Stimulated activated CD8-positive, alpha-beta memory T cell treated with anti-CD3 and anti-CD28 coated beads, Interleukin-12 subunit alpha, Interleukin-12 subunit beta, amount 100 ng/mL, for 24 hours (primary cell): ENCODE measurements around the gene UTS2R.

ENCODE experiments used
- DNase-seq: peaks from one replicate; pipeline ENCODE4 v3.0.0-alpha.2; 2020; ENCODE audit errors: extremely low read depth

UTS2R gene

DNA sequence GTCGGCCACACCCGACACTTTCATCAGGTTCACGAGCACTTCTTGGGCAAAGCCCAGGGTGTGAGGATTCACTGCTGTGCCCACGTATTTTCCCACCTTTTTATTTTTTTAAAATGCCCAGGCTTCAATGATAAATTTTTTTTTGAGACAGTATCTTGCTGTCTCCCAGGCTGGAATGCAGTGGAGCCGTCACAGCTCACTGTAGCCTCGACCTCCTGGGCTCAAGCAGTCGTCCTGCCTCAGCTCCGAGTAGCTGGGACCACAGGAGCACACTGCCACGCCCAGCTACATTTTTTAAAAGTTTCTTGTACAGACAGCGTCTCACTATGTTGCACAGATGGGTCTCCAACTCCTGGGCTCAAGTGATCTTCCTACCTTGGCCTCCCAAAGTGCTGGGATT is 17.8 kb downstream of the UTS2R start:
- DNase-seq: no peak

DNA sequence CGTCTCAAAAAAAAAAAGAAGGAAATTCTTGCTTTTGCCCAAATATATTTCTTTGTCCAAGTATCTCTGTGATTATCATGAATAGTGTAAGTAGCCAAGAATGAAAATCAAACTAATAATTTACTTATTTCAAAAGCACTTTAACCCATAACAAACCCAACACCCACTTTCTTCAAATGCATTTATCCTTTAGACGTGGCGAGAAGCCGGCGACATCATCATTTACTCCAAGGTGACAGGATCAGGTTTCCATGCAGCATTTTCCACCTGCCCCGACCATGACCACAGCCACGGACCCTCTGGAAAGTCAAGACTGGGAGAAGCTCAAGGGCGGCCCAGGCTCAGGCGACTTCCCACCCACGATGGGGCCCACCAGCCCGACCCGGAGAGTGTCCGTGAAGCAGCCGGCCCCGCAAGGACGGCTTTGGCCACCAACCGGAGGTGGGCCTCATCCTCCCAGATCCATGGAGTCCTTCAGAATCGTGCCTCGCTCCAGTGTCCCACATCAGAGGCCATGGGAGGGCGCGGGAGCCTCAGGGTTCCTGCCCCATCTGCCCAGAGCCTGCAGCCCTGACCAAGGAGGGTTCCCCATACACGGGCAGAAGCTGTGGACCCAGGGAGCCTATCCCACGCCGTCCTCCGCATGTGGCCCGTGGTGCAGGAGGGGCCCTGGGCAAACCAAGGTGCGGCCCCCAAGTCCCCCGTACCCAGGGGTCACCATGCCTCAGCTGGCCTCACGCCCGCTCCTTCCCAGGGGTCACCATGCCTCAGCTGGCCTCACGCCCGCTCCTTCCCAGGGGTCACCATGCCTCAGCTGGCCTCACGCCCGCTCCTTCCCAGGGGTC is 18.7 kb downstream of the UTS2R start:
- no peak for DNase-seq

DNA sequence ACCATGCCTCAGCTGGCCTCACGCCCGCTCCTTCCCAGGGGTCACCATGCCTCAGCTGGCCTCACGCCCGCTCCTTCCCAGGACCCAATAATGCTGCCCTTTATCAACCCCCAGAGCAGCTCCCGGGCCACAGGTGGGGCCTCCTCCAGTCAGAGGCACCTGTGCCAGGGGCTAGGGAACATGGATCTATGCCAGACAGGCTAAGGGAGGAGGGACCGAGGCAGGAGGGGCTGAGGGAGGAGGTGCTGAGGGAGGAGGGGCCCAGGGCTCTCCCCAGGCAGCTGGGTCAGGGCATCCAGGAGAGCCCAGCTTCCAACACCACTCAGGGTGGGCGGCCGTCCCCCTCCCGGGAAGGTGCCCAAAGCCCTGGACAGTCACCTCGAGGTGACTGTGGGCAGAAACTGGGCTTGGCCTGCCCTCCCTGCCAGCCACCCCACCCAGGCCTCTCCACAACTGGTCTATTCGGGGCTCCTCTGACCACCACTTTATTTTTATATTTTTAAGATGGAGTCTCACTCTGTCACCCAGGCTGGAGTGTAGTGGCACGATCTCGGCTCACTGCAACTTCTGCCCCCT is 19.4 kb downstream of the UTS2R start:
- no peak for DNase-seq

DNA sequence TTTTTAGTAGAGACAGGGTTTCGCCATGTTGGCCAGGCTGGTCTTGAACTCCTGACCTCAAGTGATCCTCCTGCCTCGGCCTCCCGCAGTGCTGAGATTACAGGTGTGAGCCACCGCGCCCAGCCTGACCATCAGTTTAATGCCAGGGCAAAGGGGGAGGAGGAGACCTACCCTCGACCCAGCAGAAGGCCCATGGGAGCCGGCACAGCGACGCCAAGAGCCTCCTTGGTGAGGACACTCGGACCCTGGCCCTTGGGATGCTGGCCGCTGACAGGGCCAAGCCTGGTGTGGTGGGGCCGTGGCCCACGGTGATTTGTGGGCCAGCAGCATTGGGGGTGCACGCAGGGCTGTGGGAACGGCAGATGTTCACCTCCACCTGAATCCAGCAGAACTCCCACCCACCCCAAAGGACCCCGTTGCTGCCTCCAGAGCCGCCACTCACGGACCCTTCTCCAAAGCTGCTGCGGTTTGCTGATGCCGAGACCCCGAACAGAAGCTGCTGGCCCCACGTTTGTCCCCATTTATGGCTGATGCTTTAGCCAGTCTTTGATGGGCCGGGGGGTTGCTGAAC is 20.0 kb downstream of the UTS2R start:
- DNase-seq: no peak

DNA sequence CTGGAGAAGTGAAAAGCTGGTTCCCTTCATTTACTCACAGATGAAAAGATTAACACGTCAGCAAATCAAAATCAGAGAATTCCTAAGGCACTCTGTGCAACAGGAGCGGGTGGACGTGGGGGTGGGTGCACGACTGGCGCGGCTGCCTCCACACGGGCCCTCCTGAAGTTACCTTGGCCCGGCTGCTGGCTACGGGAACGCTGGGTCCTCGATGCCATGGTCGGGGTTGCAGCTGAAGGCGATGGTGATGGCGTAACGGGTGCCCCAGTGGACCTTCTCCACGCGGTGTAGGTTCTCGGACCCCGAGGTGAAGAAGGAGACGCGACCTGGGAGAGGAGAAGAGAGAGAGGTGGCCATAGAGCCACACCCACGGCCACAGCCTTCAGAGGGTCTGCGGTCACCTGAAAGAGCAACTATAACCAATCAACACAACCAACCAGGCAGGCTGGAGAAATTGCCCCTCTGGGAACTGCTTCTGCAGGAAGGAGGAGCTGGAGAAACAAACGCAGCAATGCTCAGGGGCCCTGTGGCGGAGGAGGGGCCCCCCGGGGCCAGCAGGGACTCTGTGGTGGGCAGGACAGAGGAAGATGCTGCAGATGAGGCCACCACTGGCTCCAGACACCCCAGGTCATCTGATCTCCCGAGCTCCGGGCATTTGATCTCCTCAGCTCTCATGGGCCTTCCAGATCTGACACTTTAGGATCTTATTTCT is 20.8 kb downstream of the UTS2R start:
- DNase-seq: no peak

DNA sequence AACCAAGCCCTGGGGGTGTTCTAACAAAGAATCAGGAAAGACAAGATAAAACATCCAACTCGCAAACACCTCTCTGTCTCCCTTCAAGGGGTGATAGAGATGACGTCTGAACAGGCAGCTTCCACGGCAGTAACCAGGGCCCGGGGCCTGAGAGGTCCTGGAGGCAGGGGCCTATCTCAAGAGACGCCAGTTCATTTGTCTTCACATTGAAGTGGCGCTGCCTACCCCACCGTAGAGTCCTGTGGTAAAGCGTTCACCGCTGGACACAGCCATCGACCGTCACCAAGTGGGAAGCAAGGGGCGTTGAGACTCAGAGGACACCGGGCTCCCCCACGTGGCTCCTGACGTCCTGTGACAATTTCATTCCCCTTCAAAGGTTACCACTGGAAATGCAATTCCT is 21.4 kb downstream of the UTS2R start:
- no peak for DNase-seq

DNA sequence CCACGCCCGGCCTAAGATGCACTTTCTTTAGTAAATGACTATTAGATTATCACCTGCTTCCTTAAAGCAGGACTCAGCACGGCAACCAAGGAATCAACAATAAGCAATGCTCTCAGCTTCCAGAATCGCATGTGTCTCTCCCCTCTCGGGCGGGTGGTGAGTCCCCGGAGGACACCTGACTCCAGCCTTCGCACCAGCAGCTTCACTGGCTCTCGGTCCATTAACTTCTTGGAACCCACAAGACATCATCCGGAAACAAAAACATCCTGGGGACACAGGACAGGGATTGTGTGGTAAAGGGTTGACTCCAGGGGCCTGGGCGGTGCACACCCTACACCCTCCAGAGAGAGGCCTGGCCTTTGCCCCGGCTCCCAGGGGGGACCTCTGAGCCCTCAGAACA is 22.7 kb downstream of the UTS2R start:
- no peak for DNase-seq

DNA sequence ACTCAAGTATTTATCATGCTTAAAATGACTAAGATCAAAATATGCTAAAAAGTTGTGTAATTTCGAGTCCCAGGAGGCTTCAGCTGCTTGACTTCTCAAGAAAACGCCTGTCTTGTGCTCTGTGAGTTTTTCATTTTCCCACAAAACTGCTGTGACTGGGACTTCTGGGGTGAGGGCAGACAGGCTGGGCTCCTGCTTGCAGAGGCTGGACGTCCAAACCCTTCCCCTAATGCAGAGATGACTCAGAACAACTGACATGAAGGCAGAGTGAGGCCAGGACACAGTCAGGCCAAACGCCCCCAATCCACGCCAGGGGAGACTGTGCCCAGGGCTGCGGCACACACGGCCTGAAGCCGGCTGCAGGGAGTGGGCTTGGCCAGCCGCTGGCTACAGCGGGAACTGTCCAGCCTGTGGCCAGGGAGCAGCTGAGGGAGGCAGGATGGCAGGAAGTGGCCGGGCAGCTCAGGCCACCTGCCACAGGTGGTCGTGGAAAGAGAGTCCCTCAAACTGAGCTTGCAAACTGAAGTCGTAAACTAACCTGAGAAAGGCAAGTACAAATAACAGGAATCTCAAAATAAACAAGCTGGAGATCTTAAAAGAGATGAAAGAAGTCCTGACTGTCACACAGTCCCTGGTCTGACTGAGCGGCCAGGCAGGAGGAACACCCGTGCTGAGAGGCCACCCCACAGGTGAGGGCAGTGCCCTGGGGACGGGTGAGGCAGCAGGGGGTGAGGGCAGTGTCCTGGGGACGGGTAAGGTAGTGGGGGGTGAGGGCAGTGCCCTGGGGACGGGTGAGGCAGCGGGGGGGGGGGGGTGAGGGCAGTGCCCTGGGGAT is 25.3 kb downstream of the UTS2R start:
- no peak for DNase-seq

DNA sequence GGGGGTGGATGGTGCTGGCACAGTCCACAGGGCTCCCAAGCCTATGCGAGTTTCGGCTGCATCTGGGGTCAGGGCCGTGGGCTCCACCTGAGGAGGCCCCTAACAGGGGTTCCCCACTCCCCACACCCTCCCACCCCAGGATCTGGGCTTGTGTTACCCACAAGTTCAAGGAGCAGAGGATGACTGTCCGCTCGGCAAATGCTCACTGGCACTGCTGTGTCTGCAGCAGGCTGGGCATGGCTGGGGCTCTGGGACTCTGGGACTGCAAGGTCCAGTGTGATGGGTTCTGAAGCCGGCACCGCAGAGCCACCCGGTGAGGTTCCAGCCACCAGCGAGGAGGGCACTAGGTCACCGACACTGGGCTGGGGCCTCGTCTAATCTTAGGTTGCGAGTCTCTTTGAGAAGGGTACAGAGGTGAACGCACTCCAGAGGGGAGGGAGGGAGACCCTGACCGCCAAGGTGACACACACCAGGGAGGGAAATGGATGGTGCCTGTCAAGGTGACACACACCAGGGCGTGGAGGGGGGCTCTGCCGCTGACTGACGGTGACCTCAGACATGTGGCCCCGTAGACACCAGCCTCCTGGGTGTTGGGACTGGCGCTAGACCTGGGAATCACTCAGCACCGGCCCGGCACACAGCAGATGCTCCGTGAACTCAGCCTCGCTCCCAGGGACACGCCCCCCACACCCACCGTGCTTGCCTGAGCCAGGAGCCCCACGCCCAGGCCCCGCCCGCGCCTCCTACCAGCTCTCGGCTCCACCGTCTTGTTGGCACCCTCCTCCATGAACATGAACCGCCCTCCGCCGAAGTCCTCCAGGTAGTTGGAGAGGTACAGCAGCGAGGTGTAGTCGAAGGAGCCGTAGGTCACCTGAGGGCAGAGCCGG is 26.1 kb downstream of the UTS2R start:
- no peak for DNase-seq

DNA sequence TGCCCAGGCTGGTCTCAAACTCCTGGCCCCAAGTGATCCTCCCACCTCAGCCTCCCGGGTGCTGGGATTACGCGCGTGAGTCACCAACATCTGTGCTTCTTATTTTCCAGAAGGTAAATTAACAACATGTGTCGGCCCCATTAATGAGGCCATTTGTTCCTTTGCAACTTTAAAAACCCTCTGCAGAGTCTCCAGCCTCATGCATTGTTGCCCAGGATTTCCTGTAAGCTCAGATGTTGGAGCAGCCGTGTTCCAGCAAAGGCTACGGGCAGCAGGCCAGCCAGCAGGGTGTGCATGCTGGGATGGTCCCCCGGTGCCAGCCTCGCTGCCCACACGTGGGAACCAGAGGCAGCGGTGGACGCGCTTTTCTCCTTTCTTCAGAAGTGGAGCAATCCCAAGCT is 27.5 kb downstream of the UTS2R start:
- DNase-seq: no peak

DNA sequence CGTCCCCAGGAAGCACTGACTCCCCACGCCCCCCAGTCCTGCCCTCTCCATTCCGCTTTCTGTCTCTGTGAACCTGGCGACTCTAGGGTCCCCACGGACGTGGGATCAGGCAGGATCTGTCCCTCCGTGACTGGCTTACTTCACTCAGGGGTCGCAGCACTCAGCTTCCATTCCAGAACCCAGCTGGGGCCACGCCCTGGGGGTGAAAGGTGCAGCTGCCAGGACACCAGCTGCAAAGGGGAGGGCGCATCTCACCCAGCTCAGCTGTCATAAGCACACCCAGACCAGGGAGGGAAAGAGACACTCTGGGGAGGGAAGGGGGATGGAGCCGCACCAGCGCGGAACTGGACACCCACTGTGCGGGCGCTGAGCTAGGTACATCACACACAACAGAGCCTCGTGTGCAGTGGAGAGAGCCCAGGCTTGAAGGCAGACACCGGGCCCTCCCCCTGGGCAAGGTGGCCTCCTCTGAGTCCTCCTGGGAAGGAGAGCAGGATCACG is 28.1 kb downstream of the UTS2R start:
- no peak for DNase-seq

DNA sequence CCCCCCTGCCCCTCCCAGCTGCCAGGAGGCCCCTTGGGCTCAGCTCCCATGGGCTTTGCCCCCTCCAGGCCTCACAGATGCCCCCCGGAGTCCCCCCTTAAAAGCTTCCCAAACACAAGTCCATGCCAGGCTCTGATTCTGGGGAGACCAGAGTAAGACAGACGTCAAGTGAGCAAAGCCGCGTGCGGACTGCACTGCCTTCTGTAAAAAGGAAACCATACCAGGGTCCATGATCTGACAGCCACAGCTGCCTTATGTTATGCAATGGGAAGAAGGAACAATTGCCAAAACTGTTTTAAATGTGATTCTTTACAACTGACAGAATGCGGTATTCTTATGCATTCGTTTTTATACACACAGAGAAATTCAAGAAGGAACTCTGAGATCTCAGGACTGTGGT is 28.6 kb downstream of the UTS2R start:
- DNase-seq: no peak

DNA sequence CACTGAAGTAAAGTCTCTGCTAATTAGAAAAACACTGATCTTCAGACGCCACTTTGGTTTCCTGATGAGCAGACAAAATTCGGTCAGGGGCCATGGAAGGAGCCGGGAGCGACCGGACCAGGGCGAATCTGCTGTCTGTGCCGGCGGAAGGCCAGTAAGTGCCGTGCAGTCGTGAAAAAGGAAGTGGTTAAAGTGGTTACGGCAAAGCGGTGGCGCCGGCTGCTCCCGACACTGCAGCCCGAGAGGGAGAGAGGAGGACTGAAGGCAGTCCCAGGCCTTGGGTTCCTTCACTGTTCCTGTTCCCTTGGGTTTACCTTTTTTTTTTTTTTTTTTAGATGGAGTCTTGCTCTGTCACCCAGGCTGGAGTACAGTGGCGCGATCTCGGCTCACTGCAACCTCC is 29.3 kb downstream of the UTS2R start:
- DNase-seq: no peak

DNA sequence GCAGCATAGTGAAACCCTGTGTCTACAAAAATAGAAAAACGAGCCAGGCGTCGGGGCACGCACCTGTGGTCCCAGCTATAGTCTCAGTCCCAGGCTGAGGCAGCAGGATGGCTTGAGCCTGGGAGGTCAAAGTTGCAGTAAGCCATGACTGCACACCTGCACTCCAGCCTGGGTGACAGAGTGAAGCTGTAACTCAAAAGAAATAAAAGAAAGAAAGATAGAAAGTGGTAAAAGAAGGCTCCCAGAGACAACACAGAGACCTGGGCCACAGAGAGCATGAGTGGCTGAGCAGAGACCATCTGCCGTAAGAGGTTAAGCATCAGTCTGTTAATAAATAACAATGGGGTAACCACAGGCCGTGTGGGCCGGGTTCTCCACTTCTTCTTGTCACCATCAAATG is 31.3 kb downstream of the UTS2R start:
- DNase-seq: no peak

DNA sequence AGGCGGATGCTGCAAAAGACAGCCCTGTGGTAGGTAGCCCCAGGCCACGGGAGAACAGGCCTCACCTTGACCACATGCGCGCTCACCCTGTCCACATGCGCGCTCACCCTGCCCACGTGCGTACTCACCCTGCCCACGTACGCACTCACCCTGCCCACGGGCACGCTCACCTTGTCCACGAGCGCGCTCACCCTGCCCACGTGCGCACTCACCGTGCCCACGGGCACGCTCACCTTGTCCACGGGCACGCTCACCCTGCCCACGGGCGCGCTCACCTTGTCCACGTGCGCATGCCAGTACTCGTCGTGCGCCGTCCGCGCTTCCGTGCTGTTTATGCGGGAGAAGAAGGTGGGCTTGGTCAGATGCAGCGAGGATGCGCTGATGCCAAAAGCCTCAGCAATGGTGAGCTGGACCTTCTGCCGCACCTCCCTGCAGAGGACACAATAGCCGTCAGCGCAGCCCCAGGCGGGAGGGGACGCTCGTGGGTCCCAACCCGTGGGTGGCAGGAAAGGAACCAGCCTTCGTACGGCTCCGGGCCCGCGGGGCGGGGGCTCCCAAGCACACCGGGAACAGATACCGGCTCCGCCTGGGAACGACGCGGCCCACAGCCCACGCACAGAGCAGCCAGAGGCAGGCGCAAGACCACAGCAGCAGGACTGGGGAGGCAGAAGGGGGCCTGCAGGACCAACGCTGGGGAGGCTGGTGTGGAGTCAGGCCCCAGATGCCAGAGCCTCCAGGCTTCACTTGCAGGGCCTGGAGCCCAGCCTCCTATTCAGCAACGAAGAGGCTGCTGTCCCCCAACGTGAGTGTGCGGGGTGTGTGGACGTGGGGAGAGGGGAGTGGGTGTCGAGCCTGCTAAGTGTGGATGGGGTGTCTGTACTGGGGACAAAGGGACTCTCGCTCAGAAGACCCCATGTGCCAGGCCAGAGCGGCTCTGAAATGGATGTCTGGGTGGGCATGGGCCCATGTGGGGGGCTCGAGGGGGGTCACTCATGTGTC is 32.4 kb downstream of the UTS2R start:
- DNase-seq: no peak

DNA sequence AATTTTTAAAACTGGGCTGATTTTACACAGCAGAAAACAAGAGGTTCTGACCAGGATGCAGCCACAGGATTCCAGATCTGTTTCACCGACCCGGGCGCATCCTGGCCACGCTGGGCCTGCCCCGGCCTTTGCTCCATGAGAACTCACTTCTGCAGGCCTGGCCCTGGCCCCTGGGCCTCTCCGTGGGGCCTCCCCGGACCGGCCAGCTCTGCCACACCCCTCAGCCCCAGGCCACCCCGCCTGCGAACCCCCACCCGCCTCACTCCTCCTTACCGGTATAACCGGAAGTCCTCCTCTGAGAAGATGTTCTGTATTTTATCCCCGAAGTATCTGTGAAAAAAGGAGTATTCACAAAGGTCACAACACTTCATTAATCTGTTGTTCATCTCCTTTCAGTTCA is 33.5 kb downstream of the UTS2R start:
- no peak for DNase-seq

DNA sequence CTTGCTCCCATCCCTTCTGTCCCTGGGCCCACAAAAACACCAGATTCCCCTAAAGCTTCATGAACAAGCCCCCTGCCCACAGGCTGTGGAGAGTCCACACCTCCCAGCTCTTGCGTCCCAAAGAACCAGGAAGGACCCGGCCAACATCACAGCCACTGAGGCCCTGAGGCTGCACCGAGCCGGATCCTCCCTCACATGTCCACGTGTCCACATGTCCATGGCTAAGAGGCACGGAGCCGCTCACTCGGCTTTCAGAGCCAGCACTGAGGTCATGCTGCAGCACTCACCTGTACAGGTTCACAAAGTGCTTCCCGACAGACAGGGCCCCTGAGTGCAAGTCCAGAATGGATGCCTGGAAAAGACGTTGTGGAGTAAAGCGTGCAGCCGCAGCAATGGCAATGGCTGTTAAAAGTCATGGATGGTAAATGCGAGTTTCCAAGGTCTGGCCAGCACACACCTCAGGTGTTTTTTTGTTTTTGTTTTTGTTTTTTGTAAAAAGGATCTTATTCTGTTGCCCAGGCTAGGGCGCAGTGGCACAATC is 34.6 kb downstream of the UTS2R start:
- no peak for DNase-seq

DNA sequence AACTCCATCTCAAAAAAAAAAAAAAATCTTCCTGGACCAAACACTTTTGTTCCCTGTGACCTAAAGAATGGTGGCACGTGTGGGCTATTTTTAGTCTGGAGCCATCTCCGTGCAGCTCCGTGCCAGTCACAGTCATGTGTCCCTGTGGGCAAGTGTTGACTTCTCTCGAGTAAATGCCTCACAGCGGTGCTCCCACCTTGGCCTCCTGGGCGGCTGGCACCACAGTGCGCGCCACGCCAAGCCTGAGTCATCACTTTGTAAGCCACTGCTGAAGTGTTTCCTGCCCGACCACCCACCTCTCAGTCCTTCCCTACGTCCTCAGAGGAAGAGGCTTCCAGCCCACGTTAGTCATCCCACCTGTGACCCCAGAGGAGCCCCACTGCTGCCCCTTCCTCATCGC is 35.7 kb downstream of the UTS2R start:
- no peak for DNase-seq

DNA sequence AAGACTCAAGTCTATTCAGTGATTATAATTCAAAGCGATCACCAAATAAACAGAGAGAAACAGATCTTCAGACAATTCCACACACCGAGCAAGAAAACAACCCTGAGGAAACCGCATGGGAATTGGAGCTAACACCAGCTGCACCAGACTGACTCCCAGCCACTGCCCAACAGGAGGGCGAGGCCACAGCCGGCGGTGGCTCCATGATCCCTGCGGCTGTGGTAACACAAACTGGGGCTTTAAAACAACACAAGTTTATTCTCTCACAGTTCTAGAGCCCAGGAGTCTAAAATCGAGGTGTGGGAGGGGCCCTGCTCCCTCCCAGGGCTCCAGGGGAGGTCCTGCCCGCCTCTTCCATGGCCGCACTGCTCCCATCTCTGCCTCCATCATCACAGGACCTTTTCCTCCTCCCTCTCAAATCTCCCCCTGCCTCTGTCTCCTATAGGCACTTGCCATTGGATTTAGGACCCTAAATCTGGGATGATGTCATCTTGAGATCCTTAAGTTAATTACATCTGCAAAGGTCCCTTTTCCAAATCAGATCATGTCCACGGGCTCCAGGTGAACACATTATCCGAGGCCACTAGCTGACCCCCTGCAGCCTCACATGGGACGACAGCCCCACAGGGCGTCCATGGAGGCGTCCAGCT is 36.8 kb downstream of the UTS2R start:
- DNase-seq: no peak
